A673 (cell line): ENCODE data around the gene DYRK3. TPM values are rescaled to one million over a fixed set of nuclear protein-coding genes. Genes with fewer than 3 reads are reported as not detected.

Source experiments
- BruUV-seq: library from RNA; stranded (reverse); fragments of 400-500 nt; replicated peaks from 2 replicates; lab custom pipeline; 2021; lab: Mats Ljungman, UMichigan
- CTCF ChIA-PET: fragments of 300-600 bp; sonication (Branson Sonifier 250); formaldehyde crosslinking; loops from one replicate; lab custom pipeline; 2022; ENCODE audit warnings: antibody characterized with exemption; lab: Charles Lee
- POLR2A ChIA-PET: fragments of 300-600 bp; sonication (Branson Sonifier 250); formaldehyde crosslinking; loops from one replicate; lab custom pipeline; 2022; ENCODE audit warnings: antibody characterized with exemption; ENCODE audit not compliant: low non-redundant PET; lab: Charles Lee
- DNase-seq: peaks from one replicate; pipeline ENCODE4 v3.0.0-alpha.2; 2015; ENCODE audit warnings: low spot score
- H3K27ac ChIP-seq: fragments of 200-600 bp; sonication (generic); 2 replicates; pipeline ENCODE4 v1.5.1; 2016; ENCODE audit warnings: mixed run types, low read depth, mild to moderate bottlenecking, mixed read lengths, antibody characterized with exemption, low read length; ENCODE audit not compliant: poor library complexity, severe bottlenecking
- H3K27me3 ChIP-seq: fragments of 200-600 bp; sonication (generic); replicated peaks from 2 replicates; pipeline ENCODE4 v1.6.1; 2017; ENCODE audit warnings: mixed run types, low read depth, mild to moderate bottlenecking, mixed read lengths, antibody characterized with exemption, low read length; ENCODE audit not compliant: insufficient read depth, poor library complexity
- H3K36me3 ChIP-seq: fragments of 200-600 bp; sonication (generic); 2 replicates; pipeline ENCODE4 v1.6.1; 2016; ENCODE audit warnings: mixed run types, mild to moderate bottlenecking, mixed read lengths, antibody characterized with exemption, low read length; ENCODE audit not compliant: insufficient read depth, poor library complexity, severe bottlenecking
- H3K4me1 ChIP-seq: fragments of 200-600 bp; sonication (generic); 2 replicates; pipeline ENCODE4 v1.6.1; 2017; ENCODE audit warnings: mixed run types, mild to moderate bottlenecking, mixed read lengths, antibody characterized with exemption, low read length; ENCODE audit not compliant: insufficient read depth, poor library complexity, severe bottlenecking
- H3K4me3 ChIP-seq: fragments of 200-600 bp; sonication (generic); 2 replicates; pipeline ENCODE4 v1.5.1; 2016; ENCODE audit warnings: low read depth, mixed run types, mild to moderate bottlenecking, mixed read lengths, low read length; ENCODE audit not compliant: poor library complexity, severe bottlenecking
- H3K9me3 ChIP-seq: fragments of 200-600 bp; sonication (generic); 2 replicates; pipeline ENCODE4 v1.6.1; 2016; ENCODE audit warnings: mixed run types, low read depth, mild to moderate bottlenecking, mixed read lengths, antibody characterized with exemption, low read length; ENCODE audit not compliant: poor library complexity, severe bottlenecking
- CTCF ChIP-seq: fragments of 300-800, 200-600 bp; sonication (generic); conservative IDR thresholded peaks from 2 replicates; pipeline ENCODE4 v1.5.1; 2017; ENCODE audit warnings: low read depth, mild to moderate bottlenecking, antibody characterized with exemption, low read length, moderate library complexity, mixed read lengths
- EZH2 ChIP-seq: fragments of 200-600 bp; sonication (generic); IDR thresholded peaks from 2 replicates; pipeline ENCODE4 v1.6.1; 2017; ENCODE audit warnings: borderline replicate concordance, low read depth, mild to moderate bottlenecking, mixed read lengths, antibody characterized with exemption, low read length; ENCODE audit not compliant: poor library complexity, severe bottlenecking
- intact Hi-C: fragments of 100-400 bp; cut with micrococcal nuclease; formaldehyde crosslinking; loops from one replicate; pipeline ENCODE4 v1.10.0; 2022; ENCODE audit not compliant: unreplicated experiment
- total RNA-seq: library from RNA; stranded (reverse); gene quantifications from 2 replicates; pipeline ENCODE4 v1.2.3, GENCODE V29; 2021

Gene DYRK3
- total RNA-seq, 1 experiment from 2014 or later: 24.0 TPM

- BruUV-seq: no TSS peak
- H3K4me3 ChIP-seq: peak overlapping the region; percentile 25
- H3K9me3 ChIP-seq: no peaks in the 10 kb centered on the region
- H3K4me1 ChIP-seq: peaks cover 9% of the 10 kb centered on the region
- no peaks in the 10 kb centered on the region for H3K36me3 ChIP-seq
- H3K27me3 ChIP-seq: peaks cover 14% of the 10 kb centered on the region
- CTCF ChIA-PET: interaction anchor here (1.0 to 2.8 kb wide), 7 partner anchors 19 to 185 kb away, joined by 3 to 45 read pairs (median 9); partner anchors contain the start of genes DYRK3 and EIF2D
- no peak overlapping the region for H3K27ac ChIP-seq
- DNase-seq: peak; percentile 79
- POLR2A ChIA-PET: no interaction called here
- TF ChIP-seq EZH2 (no peak), CTCF (peak; percentile 81)
- intact Hi-C loops: loop anchor here (1.0 to 5.0 kb wide), 3 partner anchors 30 to 172 kb away; no protein-coding TSS in a partner anchor
Observed at GRCh38 chr1:206663832-206664652, 28.7 kb downstream of the DYRK3 start.

- BruUV-seq: no TSS peak
- intact Hi-C loops: loop anchor here (2.0 to 5.0 kb wide), 2 partner anchors 56 to 172 kb away; no protein-coding TSS in a partner anchor
- no peak for DNase-seq
- TF ChIP-seq EZH2: no peak
- TF ChIP-seq CTCF: no peak
- H3K4me1 ChIP-seq: peaks cover 9% of the 10 kb centered on the region
- H3K9me3 ChIP-seq: no peaks in the 10 kb centered on the region
- ChIA-PET CTCF (interaction anchor here (1.5 to 2.8 kb wide), 5 partner anchors 30 to 185 kb away, joined by 3 to 45 read pairs (median 9); partner anchors contain the start of gene DYRK3), POLR2A (no interaction called here)
- no peak overlapping the region for H3K27ac ChIP-seq
- H3K27me3 ChIP-seq: peaks cover 14% of the 10 kb centered on the region
- no peak overlapping the region for H3K4me3 ChIP-seq
- H3K36me3 ChIP-seq: no peaks in the 10 kb centered on the region
Observed at GRCh38 chr1:206664740-206665139, 29.4 kb downstream of the DYRK3 start.

GRCh38 chr1:206666031-206666561 is 30.8 kb downstream of the DYRK3 start:
- ChIA-PET CTCF (interaction anchor here (1.2 kb wide), 1 partner anchor 35 kb away, joined by 7 read pairs; no protein-coding TSS in a partner anchor), POLR2A (no interaction called here)
- intact Hi-C loops: no loop called here

More at GRCh38 chr1:206666031-206666561, 30.8 kb downstream of the DYRK3 start:
- TF ChIP-seq EZH2 (no peak), CTCF (no peak)
- H3K36me3 ChIP-seq: no peaks in the 10 kb centered on the region
- no peak overlapping the region for H3K27ac ChIP-seq
- DNase-seq: no peak
- H3K4me1 ChIP-seq: peaks cover 9% of the 10 kb centered on the region
- H3K27me3 ChIP-seq: peaks cover 14% of the 10 kb centered on the region
- no peak overlapping the region for H3K4me3 ChIP-seq
- BruUV-seq: no TSS peak
- H3K9me3 ChIP-seq: no peaks in the 10 kb centered on the region
